ENCODE measurements around the gene SLC7A5.
"Not testable (repeated sequence)": the region's sequence is repeated elsewhere in the genome, so short reads cannot be mapped to it uniquely, and the experiment has no call there.

DNA sequence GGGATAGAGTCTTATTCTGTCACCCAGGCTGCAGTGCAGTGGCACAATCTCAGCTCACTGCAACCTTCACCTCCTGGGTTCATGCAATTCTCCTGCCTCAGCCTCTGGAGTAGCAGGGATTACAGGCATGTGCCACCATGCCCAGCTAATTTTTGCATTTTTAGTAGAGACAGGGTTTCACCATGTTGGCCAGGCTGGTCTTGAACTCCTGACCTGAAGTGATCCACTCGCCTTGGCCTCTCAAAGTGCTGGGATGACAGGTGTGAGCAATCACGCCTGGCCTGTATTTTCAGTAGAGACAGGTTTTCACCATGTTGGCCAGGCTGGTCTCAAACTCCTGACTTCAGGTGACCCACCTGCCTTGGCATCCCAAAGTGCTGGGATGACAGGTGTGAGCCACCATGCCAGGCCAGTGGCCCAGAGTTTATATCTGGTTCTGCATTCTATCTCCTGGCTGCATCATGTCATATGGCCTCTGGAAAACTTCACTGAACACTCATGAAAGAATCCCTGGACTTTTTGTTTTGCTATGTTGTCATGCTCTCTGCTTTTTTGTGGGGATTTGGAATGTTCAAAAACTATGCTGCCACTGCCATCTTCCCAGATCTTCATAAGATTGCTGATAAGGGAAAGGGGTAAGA, 81.7 kb downstream of the SLC7A5 start:
- TF ChIP-seq, protein P1, sequence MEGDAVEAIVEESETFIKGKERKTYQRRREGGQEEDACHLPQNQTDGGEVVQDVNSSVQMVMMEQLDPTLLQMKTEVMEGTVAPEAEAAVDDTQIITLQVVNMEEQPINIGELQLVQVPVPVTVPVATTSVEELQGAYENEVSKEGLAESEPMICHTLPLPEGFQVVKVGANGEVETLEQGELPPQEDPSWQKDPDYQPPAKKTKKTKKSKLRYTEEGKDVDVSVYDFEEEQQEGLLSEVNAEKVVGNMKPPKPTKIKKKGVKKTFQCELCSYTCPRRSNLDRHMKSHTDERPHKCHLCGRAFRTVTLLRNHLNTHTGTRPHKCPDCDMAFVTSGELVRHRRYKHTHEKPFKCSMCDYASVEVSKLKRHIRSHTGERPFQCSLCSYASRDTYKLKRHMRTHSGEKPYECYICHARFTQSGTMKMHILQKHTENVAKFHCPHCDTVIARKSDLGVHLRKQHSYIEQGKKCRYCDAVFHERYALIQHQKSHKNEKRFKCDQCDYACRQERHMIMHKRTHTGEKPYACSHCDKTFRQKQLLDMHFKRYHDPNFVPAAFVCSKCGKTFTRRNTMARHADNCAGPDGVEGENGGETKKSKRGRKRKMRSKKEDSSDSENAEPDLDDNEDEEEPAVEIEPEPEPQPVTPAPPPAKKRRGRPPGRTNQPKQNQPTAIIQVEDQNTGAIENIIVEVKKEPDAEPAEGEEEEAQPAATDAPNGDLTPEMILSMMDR (IDR thresholded peaks at IDR 0.05): not testable (repeated sequence)
- not testable (repeated sequence) for TF ChIP-seq POLR2A (IDR thresholded peaks at IDR 0.05; ENCODE audit: low read depth)
- TF ChIP-seq EP300 (IDR thresholded peaks at IDR 0.05) (peak; percentile 28), POLR2AphosphoS5 (IDR thresholded peaks at IDR 0.05) (peak in 1 of 2 donors; percentile 82)

Measured in esophagus muscularis mucosa (tissue), 4 donors.